ENCODE measurements around the gene NCAM2. TPM values are rescaled to one million over a fixed set of nuclear protein-coding genes. Genes with fewer than 3 reads are reported as not detected.

NCAM2 gene
- total RNA-seq, 1 donor from 2014 or later: under 0.01 TPM

DNA sequence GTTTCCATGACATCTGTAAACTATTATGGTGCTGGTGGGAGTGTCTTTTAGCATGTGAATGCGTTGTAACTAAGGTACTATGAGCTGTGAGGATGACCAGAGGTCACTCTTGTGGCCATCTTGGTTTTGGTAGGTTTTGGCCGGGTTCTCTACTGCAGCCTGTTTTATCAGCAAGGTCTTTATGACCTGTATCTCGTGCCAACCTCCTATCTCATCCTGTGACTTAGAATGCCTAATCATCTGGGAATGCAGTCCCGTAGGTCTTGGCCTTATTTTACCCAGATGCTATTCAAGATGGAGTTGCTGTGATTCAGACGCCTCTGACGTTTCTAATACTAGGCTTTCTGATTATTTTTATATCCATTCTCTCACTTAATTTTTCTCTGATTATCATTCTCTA, 9.4 kb downstream of the NCAM2 start:
- DNase-seq (ENCODE audit: low read depth): no peak
- TF ChIP-seq, protein P1, sequence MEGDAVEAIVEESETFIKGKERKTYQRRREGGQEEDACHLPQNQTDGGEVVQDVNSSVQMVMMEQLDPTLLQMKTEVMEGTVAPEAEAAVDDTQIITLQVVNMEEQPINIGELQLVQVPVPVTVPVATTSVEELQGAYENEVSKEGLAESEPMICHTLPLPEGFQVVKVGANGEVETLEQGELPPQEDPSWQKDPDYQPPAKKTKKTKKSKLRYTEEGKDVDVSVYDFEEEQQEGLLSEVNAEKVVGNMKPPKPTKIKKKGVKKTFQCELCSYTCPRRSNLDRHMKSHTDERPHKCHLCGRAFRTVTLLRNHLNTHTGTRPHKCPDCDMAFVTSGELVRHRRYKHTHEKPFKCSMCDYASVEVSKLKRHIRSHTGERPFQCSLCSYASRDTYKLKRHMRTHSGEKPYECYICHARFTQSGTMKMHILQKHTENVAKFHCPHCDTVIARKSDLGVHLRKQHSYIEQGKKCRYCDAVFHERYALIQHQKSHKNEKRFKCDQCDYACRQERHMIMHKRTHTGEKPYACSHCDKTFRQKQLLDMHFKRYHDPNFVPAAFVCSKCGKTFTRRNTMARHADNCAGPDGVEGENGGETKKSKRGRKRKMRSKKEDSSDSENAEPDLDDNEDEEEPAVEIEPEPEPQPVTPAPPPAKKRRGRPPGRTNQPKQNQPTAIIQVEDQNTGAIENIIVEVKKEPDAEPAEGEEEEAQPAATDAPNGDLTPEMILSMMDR (IDR thresholded peaks at IDR 0.05; ENCODE audit: insufficient read depth, low read length, poor library complexity, severe bottlenecking): no peak
- Histone ChIP-seq H3K4me3 (ENCODE audit: low read depth, low read length) (no peak overlapping the region), H3K27me3 (ENCODE audit: control insufficient read depth, insufficient read depth, low read length) (no peaks in the 10 kb centered on the region), H3K36me3 (ENCODE audit: control insufficient read depth, insufficient read depth, low read length) (no peaks in the 10 kb centered on the region)

GRCh38 chr21:21010228-21010627, 12.0 kb downstream of the NCAM2 start:
- Histone ChIP-seq H3K4me3 (ENCODE audit: low read depth, low read length) (no peak overlapping the region), H3K36me3 (ENCODE audit: control insufficient read depth, insufficient read depth, low read length) (no peaks in the 10 kb centered on the region), H3K27me3 (ENCODE audit: control insufficient read depth, insufficient read depth, low read length) (no peaks in the 10 kb centered on the region)
- TF ChIP-seq, protein P1 (IDR thresholded peaks at IDR 0.05; ENCODE audit: insufficient read depth, low read length, poor library complexity, severe bottlenecking): no peak
- DNase-seq (ENCODE audit: low read depth): no peak

- DNase-seq (ENCODE audit: low read depth): no peak
- TF ChIP-seq, protein P1 (IDR thresholded peaks at IDR 0.05; ENCODE audit: insufficient read depth, low read length, poor library complexity, severe bottlenecking): no peak
- Histone ChIP-seq H3K27me3 (ENCODE audit: control insufficient read depth, insufficient read depth, low read length) (no peaks in the 10 kb centered on the region), H3K4me3 (ENCODE audit: low read depth, low read length) (no peak overlapping the region), H3K36me3 (ENCODE audit: control insufficient read depth, insufficient read depth, low read length) (no peaks in the 10 kb centered on the region)
These were observed 12.5 kb downstream of the NCAM2 start for GRCh38 chr21:21010698-21011097.

- Histone ChIP-seq H3K27me3 (ENCODE audit: control insufficient read depth, insufficient read depth, low read length) (no peaks in the 10 kb centered on the region), H3K36me3 (ENCODE audit: control insufficient read depth, insufficient read depth, low read length) (no peaks in the 10 kb centered on the region), H3K4me3 (ENCODE audit: low read depth, low read length) (no peak overlapping the region)
- DNase-seq (ENCODE audit: low read depth): no peak
- TF ChIP-seq, protein P1 (IDR thresholded peaks at IDR 0.05; ENCODE audit: insufficient read depth, low read length, poor library complexity, severe bottlenecking): no peak
These were observed 20.6 kb downstream of the NCAM2 start for GRCh38 chr21:21018821-21019220.

GRCh38 chr21:21019681-21020080, 21.5 kb downstream of the NCAM2 start:
- TF ChIP-seq, protein P1 (IDR thresholded peaks at IDR 0.05; ENCODE audit: insufficient read depth, low read length, poor library complexity, severe bottlenecking): no peak
- Histone ChIP-seq H3K36me3 (ENCODE audit: control insufficient read depth, insufficient read depth, low read length) (no peaks in the 10 kb centered on the region), H3K4me3 (ENCODE audit: low read depth, low read length) (no peak overlapping the region), H3K27me3 (ENCODE audit: control insufficient read depth, insufficient read depth, low read length) (no peaks in the 10 kb centered on the region)
- DNase-seq (ENCODE audit: low read depth): no peak

- H3K4me3 ChIP-seq (ENCODE audit: low read depth, low read length): no peak overlapping the region
- no peaks in the 10 kb centered on the region for H3K27me3 ChIP-seq (ENCODE audit: control insufficient read depth, insufficient read depth, low read length)
- TF ChIP-seq, protein P1 (IDR thresholded peaks at IDR 0.05; ENCODE audit: insufficient read depth, low read length, poor library complexity, severe bottlenecking): no peak
- DNase-seq (ENCODE audit: low read depth): no peak
- H3K36me3 ChIP-seq (ENCODE audit: control insufficient read depth, insufficient read depth, low read length): no peaks in the 10 kb centered on the region
These were observed 27.5 kb downstream of the NCAM2 start for GRCh38 chr21:21025742-21026141.

All from kidney epithelial cell (primary cell).